CD8-positive, alpha-beta memory T cell (primary cell): ENCODE data around the gene PILRA. TPM values are rescaled to one million over a fixed set of nuclear protein-coding genes. Genes with fewer than 3 reads are reported as not detected.

Source experiments
- CTCF ChIA-PET: fragments of 350-600 bp; sonication (Branson Sonifier 250); formaldehyde crosslinking; loops from one replicate; lab custom pipeline; 2021; ENCODE audit warnings: antibody characterized with exemption; lab: Charles Lee
- POLR2A ChIA-PET: fragments of 350-600 bp; sonication (Branson Sonifier 250); formaldehyde crosslinking; loops from one replicate; lab custom pipeline; 2021; ENCODE audit warnings: antibody characterized with exemption; lab: Charles Lee
- DNase-seq, 5 donors: peaks; one replicate each; pipeline versions ENCODE4 v3.0.0 to v3.0.0-alpha.2; 2020 to 2022; ENCODE audit warnings: mixed read lengths in 1 of 5
- H3K27ac ChIP-seq: one replicate; pipeline ENCODE4 v1.7.0; 2013; ENCODE audit warnings: low read depth, mild to moderate bottlenecking, low read length, moderate library complexity
- H3K27me3 ChIP-seq: 2 replicates; pipeline ENCODE4 v1.7.0; 2013; ENCODE audit warnings: low read length, mild to moderate bottlenecking; ENCODE audit not compliant: insufficient read depth, poor library complexity, severe bottlenecking
- H3K36me3 ChIP-seq: 2 replicates; pipeline ENCODE4 v1.7.0; 2013; ENCODE audit warnings: mild to moderate bottlenecking, low read length, moderate library complexity; ENCODE audit not compliant: insufficient read depth
- H3K4me1 ChIP-seq: 2 replicates; pipeline ENCODE4 v1.7.0; 2013; ENCODE audit warnings: mild to moderate bottlenecking, low read length, moderate library complexity; ENCODE audit not compliant: insufficient read depth
- H3K4me3 ChIP-seq: 2 replicates; pipeline ENCODE4 v1.7.0; 2013; ENCODE audit warnings: mild to moderate bottlenecking, low read length
- H3K9me3 ChIP-seq: 2 replicates; pipeline ENCODE4 v1.7.0; 2013; ENCODE audit warnings: mild to moderate bottlenecking, low read length
- H3K27ac Mint-ChIP-seq, 8 donors: one replicate each; pipeline ENCODE4 v1.8.0; 2020 to 2021; ENCODE audit warnings: mixed read lengths in 8 of 8, mild to moderate bottlenecking in 6 of 8, inconsistent platforms in 3 of 8, moderate library complexity in 3 of 8
- H3K27me3 Mint-ChIP-seq, 2 donors: one replicate each; pipeline ENCODE4 v1.8.0; 2020 to 2021; ENCODE audit warnings: mixed read lengths in 2 of 2, mild to moderate bottlenecking in 1 of 2, moderate library complexity in 1 of 2
- H3K36me3 Mint-ChIP-seq, 3 donors: one replicate each; pipeline ENCODE4 v1.8.0; 2020 to 2021; ENCODE audit warnings: mixed read lengths in 3 of 3, inconsistent platforms in 1 of 3, mild to moderate bottlenecking in 1 of 3
- H3K4me1 Mint-ChIP-seq, 3 donors: one replicate each; pipeline ENCODE4 v1.8.0; 2020 to 2021; ENCODE audit warnings: mixed read lengths in 3 of 3, inconsistent platforms in 1 of 3, mild to moderate bottlenecking in 1 of 3
- H3K4me3 Mint-ChIP-seq, 7 donors: one replicate each; pipeline ENCODE4 v1.8.0; 2020 to 2021; ENCODE audit warnings: mixed read lengths in 7 of 7, mild to moderate bottlenecking in 6 of 7, moderate library complexity in 4 of 7, inconsistent platforms in 2 of 7
- H3K9me3 Mint-ChIP-seq, 5 donors: one replicate each; pipeline ENCODE4 v1.8.0; 2020 to 2022; ENCODE audit warnings: mixed read lengths in 5 of 5, mild to moderate bottlenecking in 3 of 5, moderate library complexity in 2 of 5, inconsistent platforms in 1 of 5
- polyA plus RNA-seq: library from polyadenylated mRNA; unstranded; fragments of 300-500 nt; fragmentation: Illumina TruSeq; gene quantifications from one replicate; pipeline ENCODE4 v1.2.3, GENCODE V29; 2021
- total RNA-seq, 2 experiments: library from RNA; stranded (reverse); gene quantifications; one replicate each; pipeline ENCODE4 v1.2.3, GENCODE V29; 2021

Gene PILRA
- total and polyA plus RNA-seq, 3 experiments from 2014 or later, result 0.37 to 1.9 (median 0.84) TPM

- H3K27ac Mint-ChIP-seq, result peak overlapping the region; percentile 94 to 100 (median 100)
- ChIA-PET CTCF (interaction anchor here (0.8 to 2.3 kb wide), 8 partner anchors 17 to 300 kb away, joined by 3 to 8 read pairs (median 4); partner anchors contain the start of genes FBXO24, LRCH4 and POP7), POLR2A (interaction anchor here (0.5 to 3.4 kb wide), 37 partner anchors 7 to 897 kb away, joined by 3 to 27 read pairs (median 5); partner anchors contain the start of genes AGFG2, FBXO24, GPC2 and LAMTOR4)
- peak; percentile 100 for DNase-seq
- no peaks in the 10 kb centered on the region for H3K27me3 ChIP-seq
- H3K9me3 ChIP-seq, result no peaks in the 10 kb centered on the region
- peaks cover 11% of the 10 kb centered on the region for H3K36me3 ChIP-seq
- peak overlapping the region; percentile 96 to 100 (median 98) for H3K4me3 Mint-ChIP-seq
- H3K4me1 Mint-ChIP-seq, result peaks cover 31 to 56% (median 35%) of the 10 kb centered on the region in 3 donors
- peak overlapping the region; percentile 96 for H3K4me3 ChIP-seq
- peak overlapping the region; percentile 100 for H3K27ac ChIP-seq
- peaks cover 0 to 48% (median 6%) of the 10 kb centered on the region in 3 donors for H3K36me3 Mint-ChIP-seq
- peaks cover 0 to 6% (median 5%) of the 10 kb centered on the region in 5 donors for H3K9me3 Mint-ChIP-seq
- peaks cover 34% of the 10 kb centered on the region for H3K4me1 ChIP-seq
- peaks cover 0 to 13% of the 10 kb centered on the region in 2 donors for H3K27me3 Mint-ChIP-seq
Measured at GRCh38 chr7:100428967-100429636, 55.8 kb downstream of the PILRA start.

- H3K9me3 Mint-ChIP-seq, result peaks cover 0 to 6% (median 5%) of the 10 kb centered on the region in 5 donors
- peaks cover 0 to 55% (median 9%) of the 10 kb centered on the region in 3 donors for H3K36me3 Mint-ChIP-seq
- Histone ChIP-seq H3K9me3 (no peaks in the 10 kb centered on the region), H3K36me3 (peaks cover 15% of the 10 kb centered on the region), H3K27ac (peak within 1 kb of the TSS; percentile 100), H3K4me1 (peaks cover 41% of the 10 kb centered on the region), H3K27me3 (no peaks in the 10 kb centered on the region), H3K4me3 (peak within 1 kb of the TSS; percentile 96)
- ChIA-PET CTCF (interaction anchor here (0.9 to 2.3 kb wide), 5 partner anchors 22 to 158 kb away, joined by 3 to 7 read pairs (median 4); partner anchors contain the start of genes FBXO24, LRCH4 and NYAP1), POLR2A (interaction anchor here (0.6 to 3.4 kb wide), 22 partner anchors 14 to 898 kb away, joined by 3 to 27 read pairs (median 5); partner anchors contain the start of genes AGFG2, FBXO24, GPC2 and LRCH4)
- H3K27me3 Mint-ChIP-seq, result peaks cover 0 to 13% of the 10 kb centered on the region in 2 donors
- peak within 1 kb of the TSS; percentile 96 to 100 (median 98) for H3K4me3 Mint-ChIP-seq
- DNase-seq, result peak; percentile 93 to 98 (median 97)
- peaks cover 36 to 64% (median 43%) of the 10 kb centered on the region in 3 donors for H3K4me1 Mint-ChIP-seq
- peak within 1 kb of the TSS; percentile 94 to 100 (median 100) for H3K27ac Mint-ChIP-seq
Measured at GRCh38 chr7:100429637-100430492, 56.6 kb downstream of the PILRA start, which contains the start of gene MEPCE. MEPCE (plus strand) TSS chr7:100429831; CDS start chr7:100430019, 188 bp downstream.

- Mint-ChIP-seq H3K27ac (peak overlapping the region; percentile 88 to 98 (median 94)), H3K4me3 (peak overlapping the region; percentile 84 to 94 (median 86)), H3K36me3 (peaks cover 0 to 63% (median 9%) of the 10 kb centered on the region in 3 donors), H3K9me3 (peaks cover 0 to 6% (median 5%) of the 10 kb centered on the region in 5 donors), H3K27me3 (peaks cover 0 to 13% of the 10 kb centered on the region in 2 donors), H3K4me1 (peaks cover 42 to 71% (median 49%) of the 10 kb centered on the region in 3 donors)
- ChIA-PET CTCF (interaction anchor here (0.9 kb wide), 2 partner anchors 21 to 53 kb away, joined by 3 to 4 read pairs; partner anchors contain the start of gene NYAP1), POLR2A (interaction anchor here (0.6 to 3.4 kb wide), 11 partner anchors 19 to 511 kb away, joined by 3 to 27 read pairs (median 9); partner anchors contain the start of genes AGFG2, FBXO24, LRCH4 and MOSPD3)
- Histone ChIP-seq H3K36me3 (peaks cover 15% of the 10 kb centered on the region), H3K4me3 (peak overlapping the region; percentile 96), H3K27ac (peak overlapping the region; percentile 100), H3K9me3 (no peaks in the 10 kb centered on the region), H3K4me1 (peaks cover 47% of the 10 kb centered on the region), H3K27me3 (no peaks in the 10 kb centered on the region)
- peak; percentile 23 to 62 (median 36) for DNase-seq
Measured at GRCh38 chr7:100430493-100431285, 57.4 kb downstream of the PILRA start.

GRCh38 chr7:100431286-100431735, 58.0 kb downstream of the PILRA start:
- H3K4me3 ChIP-seq, result no peak overlapping the region
- POLR2A ChIA-PET, result interaction anchor here (0.6 kb wide), 1 partner anchor 34 kb away, joined by 3 read pairs; no protein-coding TSS in a partner anchor
- peaks cover 15% of the 10 kb centered on the region for H3K36me3 ChIP-seq
- peaks cover 0 to 13% of the 10 kb centered on the region in 2 donors for H3K27me3 Mint-ChIP-seq
- H3K36me3 Mint-ChIP-seq, result peaks cover 0 to 65% (median 9%) of the 10 kb centered on the region in 3 donors
- peaks cover 0 to 7% (median 5%) of the 10 kb centered on the region in 5 donors for H3K9me3 Mint-ChIP-seq
- CTCF ChIA-PET, result no interaction called here
- no peaks in the 10 kb centered on the region for H3K9me3 ChIP-seq
- H3K4me3 Mint-ChIP-seq, result peak overlapping the region; percentile 52 to 94 (median 73)
- H3K4me1 ChIP-seq, result peaks cover 47% of the 10 kb centered on the region
- H3K27me3 ChIP-seq, result no peaks in the 10 kb centered on the region
- DNase-seq, result peak in 1 of 5 donors; percentile 55
- H3K27ac Mint-ChIP-seq, result peak overlapping the region; percentile 67 to 98 (median 90)
- peaks cover 44 to 73% (median 49%) of the 10 kb centered on the region in 3 donors for H3K4me1 Mint-ChIP-seq
- no peak overlapping the region for H3K27ac ChIP-seq

- Mint-ChIP-seq H3K27ac (peak overlapping the region in 7 of 8 donors; percentile 67 to 94 (median 90)), H3K4me3 (peak overlapping the region; percentile 52 to 94 (median 73)), H3K27me3 (peaks cover 0 to 13% of the 10 kb centered on the region in 2 donors), H3K9me3 (peaks cover 0 to 9% (median 5%) of the 10 kb centered on the region in 5 donors), H3K4me1 (peaks cover 46 to 75% (median 49%) of the 10 kb centered on the region in 3 donors), H3K36me3 (peaks cover 0 to 67% (median 9%) of the 10 kb centered on the region in 3 donors)
- H3K36me3 ChIP-seq, result peaks cover 15% of the 10 kb centered on the region
- no peaks in the 10 kb centered on the region for H3K27me3 ChIP-seq
- no peak overlapping the region for H3K27ac ChIP-seq
- DNase-seq, result no peak
- H3K4me1 ChIP-seq, result peaks cover 47% of the 10 kb centered on the region
- ChIA-PET CTCF (no interaction called here), POLR2A (no interaction called here)
- H3K4me3 ChIP-seq, result no peak overlapping the region
- no peaks in the 10 kb centered on the region for H3K9me3 ChIP-seq
Measured at GRCh38 chr7:100432053-100432452, 58.8 kb downstream of the PILRA start.

GRCh38 chr7:100432621-100433275, 59.5 kb downstream of the PILRA start:
- Histone ChIP-seq H3K27me3 (no peaks in the 10 kb centered on the region), H3K27ac (no peak overlapping the region), H3K9me3 (no peaks in the 10 kb centered on the region), H3K4me1 (peaks cover 44% of the 10 kb centered on the region), H3K4me3 (no peak overlapping the region), H3K36me3 (peaks cover 15% of the 10 kb centered on the region)
- H3K36me3 Mint-ChIP-seq, result peaks cover 0 to 67% (median 9%) of the 10 kb centered on the region in 3 donors
- ChIA-PET CTCF (no interaction called here), POLR2A (no interaction called here)
- peaks cover 0 to 13% of the 10 kb centered on the region in 2 donors for H3K27me3 Mint-ChIP-seq
- peak overlapping the region in 5 of 7 donors; percentile 43 to 76 (median 57) for H3K4me3 Mint-ChIP-seq
- no peak for DNase-seq
- peaks cover 0 to 9% (median 5%) of the 10 kb centered on the region in 5 donors for H3K9me3 Mint-ChIP-seq
- peaks cover 46 to 75% (median 49%) of the 10 kb centered on the region in 3 donors for H3K4me1 Mint-ChIP-seq
- H3K27ac Mint-ChIP-seq, result peak overlapping the region in 7 of 8 donors; percentile 23 to 94 (median 61)
